ENCODE data around the gene CD3G.

DNA sequence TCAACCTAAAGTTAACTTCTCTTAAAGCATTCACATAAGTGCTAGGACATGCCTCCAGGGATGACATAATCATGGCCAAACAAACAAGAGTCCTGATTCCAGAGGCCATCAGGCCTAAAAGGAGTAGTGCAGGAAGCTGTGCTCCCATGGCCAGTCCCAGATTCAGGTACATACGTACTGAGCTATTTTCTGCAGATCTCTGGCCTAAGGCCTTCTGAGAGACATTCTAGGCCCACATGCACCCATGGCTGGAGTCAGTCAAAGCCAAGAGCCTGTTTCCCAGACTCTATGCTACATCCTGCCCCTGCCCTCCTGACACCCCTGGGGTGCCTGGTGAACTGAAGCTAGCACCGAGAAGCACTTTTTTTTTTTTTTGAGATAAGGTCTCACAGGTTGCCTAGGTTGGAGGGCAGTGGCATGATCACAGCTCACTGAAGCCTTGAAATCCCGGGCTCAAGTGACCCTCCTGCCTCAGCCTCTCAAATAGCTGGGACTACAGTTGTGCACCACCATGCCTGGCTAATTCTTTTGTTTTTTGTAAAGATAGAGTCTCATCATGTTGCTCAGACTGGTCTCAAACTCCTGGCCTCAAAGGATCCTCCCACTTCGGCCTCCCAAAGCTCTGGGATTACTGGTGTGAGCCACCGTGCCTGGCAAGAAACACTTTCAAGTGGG, 2.2 kb upstream of the CD3G start:
- TF ChIP-seq CTCF (IDR thresholded peaks at IDR 0.05; ENCODE audit: low read depth, low read length, missing input control) (no peak), SP1 (IDR thresholded peaks at IDR 0.05) (no peak), GABPA (IDR thresholded peaks at IDR 0.05 in 1 of 2, conservative IDR thresholded peaks at IDR 0.05 in 1 of 2) (no peak), RXRA (IDR thresholded peaks at IDR 0.05) (no peak), EGR1 (IDR thresholded peaks at IDR 0.05; ENCODE audit: low read depth in 2 of 2) (no peak), YY1 (IDR thresholded peaks at IDR 0.05) (no peak), FOXA1 (IDR thresholded peaks at IDR 0.05) (no peak), TAF1 (conservative IDR thresholded peaks at IDR 0.05) (no peak), RAD21 (IDR thresholded peaks at IDR 0.05) (no peak)
- TF ChIP-seq, protein P1, sequence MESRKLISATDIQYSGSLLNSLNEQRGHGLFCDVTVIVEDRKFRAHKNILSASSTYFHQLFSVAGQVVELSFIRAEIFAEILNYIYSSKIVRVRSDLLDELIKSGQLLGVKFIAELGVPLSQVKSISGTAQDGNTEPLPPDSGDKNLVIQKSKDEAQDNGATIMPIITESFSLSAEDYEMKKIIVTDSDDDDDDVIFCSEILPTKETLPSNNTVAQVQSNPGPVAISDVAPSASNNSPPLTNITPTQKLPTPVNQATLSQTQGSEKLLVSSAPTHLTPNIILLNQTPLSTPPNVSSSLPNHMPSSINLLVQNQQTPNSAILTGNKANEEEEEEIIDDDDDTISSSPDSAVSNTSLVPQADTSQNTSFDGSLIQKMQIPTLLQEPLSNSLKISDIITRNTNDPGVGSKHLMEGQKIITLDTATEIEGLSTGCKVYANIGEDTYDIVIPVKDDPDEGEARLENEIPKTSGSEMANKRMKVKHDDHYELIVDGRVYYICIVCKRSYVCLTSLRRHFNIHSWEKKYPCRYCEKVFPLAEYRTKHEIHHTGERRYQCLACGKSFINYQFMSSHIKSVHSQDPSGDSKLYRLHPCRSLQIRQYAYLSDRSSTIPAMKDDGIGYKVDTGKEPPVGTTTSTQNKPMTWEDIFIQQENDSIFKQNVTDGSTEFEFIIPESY (IDR thresholded peaks at IDR 0.05), result no peak
- TF ChIP-seq, protein P2, sequence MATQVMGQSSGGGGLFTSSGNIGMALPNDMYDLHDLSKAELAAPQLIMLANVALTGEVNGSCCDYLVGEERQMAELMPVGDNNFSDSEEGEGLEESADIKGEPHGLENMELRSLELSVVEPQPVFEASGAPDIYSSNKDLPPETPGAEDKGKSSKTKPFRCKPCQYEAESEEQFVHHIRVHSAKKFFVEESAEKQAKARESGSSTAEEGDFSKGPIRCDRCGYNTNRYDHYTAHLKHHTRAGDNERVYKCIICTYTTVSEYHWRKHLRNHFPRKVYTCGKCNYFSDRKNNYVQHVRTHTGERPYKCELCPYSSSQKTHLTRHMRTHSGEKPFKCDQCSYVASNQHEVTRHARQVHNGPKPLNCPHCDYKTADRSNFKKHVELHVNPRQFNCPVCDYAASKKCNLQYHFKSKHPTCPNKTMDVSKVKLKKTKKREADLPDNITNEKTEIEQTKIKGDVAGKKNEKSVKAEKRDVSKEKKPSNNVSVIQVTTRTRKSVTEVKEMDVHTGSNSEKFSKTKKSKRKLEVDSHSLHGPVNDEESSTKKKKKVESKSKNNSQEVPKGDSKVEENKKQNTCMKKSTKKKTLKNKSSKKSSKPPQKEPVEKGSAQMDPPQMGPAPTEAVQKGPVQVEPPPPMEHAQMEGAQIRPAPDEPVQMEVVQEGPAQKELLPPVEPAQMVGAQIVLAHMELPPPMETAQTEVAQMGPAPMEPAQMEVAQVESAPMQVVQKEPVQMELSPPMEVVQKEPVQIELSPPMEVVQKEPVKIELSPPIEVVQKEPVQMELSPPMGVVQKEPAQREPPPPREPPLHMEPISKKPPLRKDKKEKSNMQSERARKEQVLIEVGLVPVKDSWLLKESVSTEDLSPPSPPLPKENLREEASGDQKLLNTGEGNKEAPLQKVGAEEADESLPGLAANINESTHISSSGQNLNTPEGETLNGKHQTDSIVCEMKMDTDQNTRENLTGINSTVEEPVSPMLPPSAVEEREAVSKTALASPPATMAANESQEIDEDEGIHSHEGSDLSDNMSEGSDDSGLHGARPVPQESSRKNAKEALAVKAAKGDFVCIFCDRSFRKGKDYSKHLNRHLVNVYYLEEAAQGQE (IDR thresholded peaks at IDR 0.05), result no peak
- TF ChIP-seq, protein P3, sequence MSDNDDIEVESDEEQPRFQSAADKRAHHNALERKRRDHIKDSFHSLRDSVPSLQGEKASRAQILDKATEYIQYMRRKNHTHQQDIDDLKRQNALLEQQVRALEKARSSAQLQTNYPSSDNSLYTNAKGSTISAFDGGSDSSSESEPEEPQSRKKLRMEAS (IDR thresholded peaks at IDR 0.05), result no peak

All from liver (tissue), 3 donors.